Measurements from ENCODE around the gene PCDHA1.
"Not testable (repeated sequence)": the region's sequence is repeated elsewhere in the genome, so short reads cannot be mapped to it uniquely, and the experiment has no call there.

PCDHA1 gene

GRCh38 chr5:140808889-140809291, 22.9 kb downstream of the PCDHA1 start:
- DNase-seq: no peak

GRCh38 chr5:140821375-140822280, 35.7 kb downstream of the PCDHA1 start, which contains the start of gene PCDHA5:
Gene PCDHA5, plus strand, starts transcription at chr5:140821613.
- DNase-seq: no peak

- no peak for DNase-seq
Measured at GRCh38 chr5:140822281-140822629, 36.3 kb downstream of the PCDHA1 start.

- DNase-seq: not testable (repeated sequence)
Measured at GRCh38 chr5:140822969-140823368, 37.0 kb downstream of the PCDHA1 start.

- no peak for DNase-seq
Measured at GRCh38 chr5:140823475-140823874, 37.5 kb downstream of the PCDHA1 start.

- DNase-seq: no peak
Measured at GRCh38 chr5:140827704-140828361, 41.9 kb downstream of the PCDHA1 start, which contains the start of gene PCDHA6. Gene PCDHA6, plus strand, starts transcription at chr5:140827960. Its CDS starts 132 bp downstream, at chr5:140828092.

GRCh38 chr5:140828362-140828737, 42.4 kb downstream of the PCDHA1 start:
- no peak for DNase-seq

- not testable (repeated sequence) for DNase-seq
Measured at GRCh38 chr5:140829511-140830501, 43.9 kb downstream of the PCDHA1 start.

GRCh38 chr5:140833993-140834392, 48.1 kb downstream of the PCDHA1 start, which contains the start of gene PCDHA7:
Gene PCDHA7, plus strand, starts transcription at chr5:140834269. Its CDS starts 115 bp downstream, at chr5:140834384.
- DNase-seq: peak; percentile 23

- not testable (repeated sequence) for DNase-seq
Measured at GRCh38 chr5:140834439-140835008, 48.6 kb downstream of the PCDHA1 start.

GRCh38 chr5:140835622-140836510, 49.9 kb downstream of the PCDHA1 start:
- DNase-seq: no peak

- DNase-seq: no peak
Measured at GRCh38 chr5:140840978-140841962, 55.3 kb downstream of the PCDHA1 start, which contains the start of gene PCDHA8. Gene PCDHA8, plus strand, starts transcription at chr5:140841187. Its CDS starts 135 bp downstream, at chr5:140841322.

GRCh38 chr5:140842798-140843733, 57.1 kb downstream of the PCDHA1 start:
- no peak for DNase-seq

GRCh38 chr5:140848139-140849102, 62.5 kb downstream of the PCDHA1 start, which contains the start of gene PCDHA9:
Gene PCDHA9, plus strand, starts transcription at chr5:140848382. Its CDS starts 114 bp downstream, at chr5:140848496.
- not testable (repeated sequence) for DNase-seq

- DNase-seq: not testable (repeated sequence)
Measured at GRCh38 chr5:140849831-140850634, 64.1 kb downstream of the PCDHA1 start.
